GM12874 (cell line): Measurements from ENCODE around the gene CCDC69.

Experiments used
- TF ChIP-seq, protein P1 (sequence below): IDR thresholded peaks from 2 replicates; pipeline ENCODE4 v1.5.1; 2011; ENCODE audit warnings: low read depth, mild to moderate bottlenecking, control low read depth, low read length, moderate library complexity; ENCODE audit not compliant: insufficient read depth

The CCDC69 gene

DNA sequence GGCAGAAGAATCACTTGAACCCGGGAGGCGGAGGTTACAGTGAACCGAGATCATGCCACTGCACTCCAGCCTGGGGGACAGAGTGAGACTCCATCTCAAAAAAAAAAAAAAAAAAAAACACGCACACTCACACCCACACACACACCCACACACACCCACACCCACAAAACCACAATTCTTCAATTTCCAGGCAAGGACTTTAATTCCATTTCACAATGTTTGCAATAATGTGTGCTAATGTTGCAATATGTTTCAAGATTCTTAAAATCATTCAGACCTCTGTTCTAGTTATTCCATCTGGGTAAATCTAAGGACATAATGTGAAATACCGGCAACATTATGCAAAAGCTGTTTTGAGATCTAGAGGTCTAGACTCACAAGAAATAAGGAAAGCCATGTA is 28.3 kb downstream of the CCDC69 start:
- TF ChIP-seq, protein P1, sequence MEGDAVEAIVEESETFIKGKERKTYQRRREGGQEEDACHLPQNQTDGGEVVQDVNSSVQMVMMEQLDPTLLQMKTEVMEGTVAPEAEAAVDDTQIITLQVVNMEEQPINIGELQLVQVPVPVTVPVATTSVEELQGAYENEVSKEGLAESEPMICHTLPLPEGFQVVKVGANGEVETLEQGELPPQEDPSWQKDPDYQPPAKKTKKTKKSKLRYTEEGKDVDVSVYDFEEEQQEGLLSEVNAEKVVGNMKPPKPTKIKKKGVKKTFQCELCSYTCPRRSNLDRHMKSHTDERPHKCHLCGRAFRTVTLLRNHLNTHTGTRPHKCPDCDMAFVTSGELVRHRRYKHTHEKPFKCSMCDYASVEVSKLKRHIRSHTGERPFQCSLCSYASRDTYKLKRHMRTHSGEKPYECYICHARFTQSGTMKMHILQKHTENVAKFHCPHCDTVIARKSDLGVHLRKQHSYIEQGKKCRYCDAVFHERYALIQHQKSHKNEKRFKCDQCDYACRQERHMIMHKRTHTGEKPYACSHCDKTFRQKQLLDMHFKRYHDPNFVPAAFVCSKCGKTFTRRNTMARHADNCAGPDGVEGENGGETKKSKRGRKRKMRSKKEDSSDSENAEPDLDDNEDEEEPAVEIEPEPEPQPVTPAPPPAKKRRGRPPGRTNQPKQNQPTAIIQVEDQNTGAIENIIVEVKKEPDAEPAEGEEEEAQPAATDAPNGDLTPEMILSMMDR = no peak

DNA sequence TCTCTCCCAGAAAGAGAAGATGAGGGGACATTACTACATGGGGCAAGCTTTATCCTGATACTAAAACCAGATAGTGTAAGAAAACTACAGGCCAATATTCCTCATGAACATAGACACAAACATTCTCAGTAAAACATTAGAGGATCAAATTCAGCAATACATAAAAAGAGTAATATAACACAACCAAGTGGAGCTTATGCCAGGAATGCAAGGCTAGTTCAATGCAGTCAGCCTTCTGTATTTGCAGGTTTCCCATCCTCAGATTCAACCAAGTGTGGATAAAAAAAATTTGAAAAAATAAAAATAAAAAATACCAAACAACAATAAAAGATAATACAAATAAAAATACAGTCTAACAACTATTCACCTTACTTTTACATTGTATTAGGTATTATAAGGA is 31.3 kb downstream of the CCDC69 start:
- TF ChIP-seq, protein P1 = no peak

DNA sequence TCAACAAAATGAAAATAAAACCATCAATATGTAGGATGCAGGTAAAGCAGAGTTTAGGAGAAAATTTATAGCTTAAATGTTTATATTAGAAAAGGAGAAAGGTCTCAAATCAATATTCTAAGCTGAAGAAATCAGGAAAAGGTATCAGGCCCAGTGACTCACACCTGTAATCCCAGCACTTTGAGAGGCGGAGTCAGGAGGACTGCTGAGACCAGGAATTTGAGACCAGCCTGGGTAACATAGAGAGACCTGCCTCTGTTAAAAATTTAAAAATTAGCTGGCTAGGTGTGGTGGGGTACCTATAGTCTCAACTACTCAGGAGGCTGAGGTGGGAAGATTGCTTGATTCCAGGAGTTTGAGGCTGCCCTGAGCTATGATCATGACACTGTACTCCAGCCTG is 32.2 kb downstream of the CCDC69 start:
- TF ChIP-seq, protein P1 = no peak

DNA sequence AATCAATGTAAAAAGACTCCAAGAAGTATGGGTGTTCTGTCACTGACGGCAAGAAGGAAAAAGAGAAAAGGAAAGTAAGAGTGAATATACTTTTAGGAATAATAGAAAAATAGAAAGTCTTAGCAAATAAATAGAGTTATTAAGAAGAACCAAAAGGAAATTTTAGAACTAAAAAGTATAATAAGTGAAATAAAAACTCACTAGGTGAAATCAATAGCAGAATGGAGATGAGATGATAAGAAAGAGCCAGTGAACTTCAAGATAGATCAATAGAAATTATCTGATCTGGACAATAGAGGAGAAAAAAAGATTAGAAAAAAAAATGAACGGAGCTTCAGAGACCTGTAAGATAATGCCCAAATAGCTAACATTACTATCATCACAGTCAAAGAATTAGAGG is 34.7 kb downstream of the CCDC69 start:
- TF ChIP-seq, protein P1 = no peak

DNA sequence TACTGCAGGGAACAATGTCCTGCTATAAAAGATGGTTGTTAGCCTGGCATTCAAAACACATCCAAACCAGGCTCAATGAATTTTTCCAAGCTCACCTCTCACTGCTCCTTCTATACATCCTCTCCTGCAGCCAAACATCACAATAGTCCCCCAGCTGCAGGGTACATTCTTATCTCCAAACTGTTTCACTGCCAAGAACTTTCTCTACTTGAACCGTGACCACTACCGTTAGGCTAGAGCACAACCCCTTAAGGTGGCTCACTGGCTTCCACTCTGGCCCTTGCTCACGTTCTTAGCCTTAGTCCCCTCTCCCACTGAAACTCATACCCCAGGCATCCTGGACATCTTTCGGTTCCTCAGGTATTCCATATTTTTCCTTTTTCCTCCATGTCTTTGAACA is 37.4 kb downstream of the CCDC69 start:
- TF ChIP-seq, protein P1 = no peak

DNA sequence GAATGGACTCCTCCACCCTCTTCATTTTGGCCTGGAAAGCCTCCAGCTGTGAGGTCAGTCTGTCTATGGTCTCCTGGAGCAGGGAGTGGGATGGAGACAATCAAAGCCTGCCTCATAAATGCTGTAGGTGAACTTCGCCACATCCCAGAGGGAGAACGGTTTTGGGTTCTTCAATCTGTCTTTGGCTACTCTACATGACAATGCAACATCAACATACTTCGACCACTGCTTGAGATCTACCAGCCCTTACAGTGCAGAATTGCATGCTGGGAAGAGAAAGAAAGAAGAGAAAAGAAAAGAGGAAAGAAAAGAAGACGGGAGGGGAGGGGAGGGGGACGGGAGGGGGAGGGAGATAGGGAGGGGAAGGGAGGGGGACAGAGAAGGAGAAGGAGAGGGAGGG is 37.8 kb downstream of the CCDC69 start:
- TF ChIP-seq, protein P1 = no peak

DNA sequence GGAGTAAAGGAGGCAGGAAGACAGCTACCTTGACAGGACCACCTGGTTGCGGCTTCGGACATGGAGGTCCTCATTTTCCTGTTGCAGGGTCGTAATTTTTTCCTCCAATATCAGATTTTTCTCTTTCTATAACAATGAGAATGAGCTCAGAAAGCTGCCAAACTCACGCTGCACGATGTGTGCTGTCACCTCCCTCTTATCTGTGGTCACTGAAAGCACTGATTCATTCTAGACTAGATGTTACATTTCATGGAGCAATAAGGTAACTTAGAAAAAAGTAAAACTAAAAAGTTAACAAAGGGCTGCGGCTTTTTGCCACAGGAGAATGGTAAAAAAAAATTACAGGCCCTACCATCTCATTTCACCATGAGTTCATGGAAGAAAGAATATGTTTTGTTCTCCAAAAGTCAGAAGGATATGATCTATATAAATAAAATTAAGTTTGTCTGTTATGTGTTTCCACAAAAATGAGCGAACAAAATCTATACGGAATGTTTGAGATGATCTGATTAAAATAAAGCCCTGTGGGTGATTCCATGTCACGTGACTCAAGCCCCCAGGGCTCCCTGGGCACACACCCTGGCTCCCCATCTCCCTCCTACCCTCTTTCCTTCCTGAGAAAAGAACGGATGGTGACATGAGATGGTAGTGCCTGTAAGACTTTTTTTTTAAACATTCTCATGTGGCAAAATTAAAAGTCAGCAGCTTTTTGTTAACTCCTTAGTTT is 39.4 kb downstream of the CCDC69 start:
- TF ChIP-seq, protein P1 = no peak
